Measurements from ENCODE around the gene UNC13B. TPM values are rescaled to one million over a fixed set of nuclear protein-coding genes. Genes with fewer than 3 reads are reported as not detected.
"Not testable (repeated sequence)": the region's sequence is repeated elsewhere in the genome, so short reads cannot be mapped to it uniquely, and the experiment has no call there.

Gene UNC13B
- total RNA-seq, 2 donors from 2014 or later, result 27.3 to 29.1 TPM

DNA sequence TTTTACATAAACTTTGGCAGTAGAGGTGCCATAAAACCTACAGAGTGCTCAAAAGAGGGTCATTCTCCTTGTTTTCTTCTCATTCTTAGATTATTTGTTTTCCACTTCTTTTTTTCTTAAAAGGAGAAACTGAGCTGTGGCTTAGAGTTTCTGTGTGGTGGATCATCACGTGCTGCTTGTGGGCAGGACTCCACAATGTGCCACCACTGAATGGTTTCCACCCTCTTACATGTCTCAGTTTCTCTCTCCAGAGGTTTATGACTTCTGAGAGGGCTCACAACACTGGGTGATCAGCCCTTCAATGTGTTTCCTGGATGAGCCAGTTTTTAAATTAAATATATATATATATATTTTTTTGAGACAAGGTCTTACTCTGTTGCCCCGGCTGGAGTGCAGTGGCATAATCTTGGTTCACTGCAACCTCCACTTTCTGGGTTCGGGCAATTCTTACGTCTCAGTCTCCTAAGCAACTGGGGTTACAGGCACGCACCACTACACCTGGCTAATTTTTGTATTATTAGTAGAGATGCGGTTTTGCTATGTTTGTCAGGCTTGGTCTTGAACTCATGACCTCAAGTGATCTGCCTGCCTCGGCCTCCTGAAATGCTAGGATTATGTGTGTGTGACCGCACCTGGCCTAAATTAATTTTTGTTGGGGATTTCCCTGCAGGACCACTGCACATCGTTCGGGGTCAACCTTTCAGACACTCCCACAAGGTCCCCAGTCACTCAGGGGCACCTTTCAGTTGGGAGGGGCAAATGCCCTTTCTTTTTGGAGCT lies 3.1 kb upstream of the UNC13B start:
- DNase-seq (ENCODE audit: low spot score), result no peak
- intact Hi-C loops (cut with DNase I), result no loop called here

DNA sequence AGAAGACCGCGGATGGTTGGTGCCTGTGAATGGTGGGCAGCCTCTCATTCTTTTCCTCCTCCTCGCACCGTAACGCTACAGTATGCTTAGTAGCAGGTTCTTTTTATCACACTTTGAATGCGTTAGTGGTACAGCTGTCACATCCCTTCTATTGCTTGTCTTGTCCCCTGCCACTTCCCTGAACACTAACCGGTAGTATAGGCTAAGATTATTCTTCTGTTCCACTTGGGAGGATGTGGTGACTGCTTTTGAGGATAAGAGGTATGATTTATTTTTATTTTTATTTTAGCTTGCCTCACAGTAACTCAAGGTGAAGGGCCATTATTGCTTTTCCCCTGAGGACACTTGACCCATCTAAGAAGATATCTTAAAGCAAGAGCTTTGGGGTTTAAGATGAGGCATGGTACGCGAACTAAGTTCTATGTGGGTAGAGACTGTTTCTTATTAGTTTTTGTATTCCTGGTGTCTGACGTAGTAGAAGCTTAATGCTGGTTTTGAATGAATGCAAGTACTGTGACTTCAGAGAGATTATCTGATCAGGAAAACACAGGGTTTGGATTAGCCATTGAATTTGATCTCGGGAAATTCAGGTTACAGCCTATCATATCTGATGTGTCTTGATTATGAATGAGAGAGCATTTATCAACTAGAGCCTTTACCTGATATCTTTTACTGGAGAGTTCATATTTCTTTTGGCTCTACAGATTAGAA lies 951 bp downstream of the UNC13B start:
- DNase-seq (ENCODE audit: low spot score), result no peak
- intact Hi-C loops (cut with DNase I), result no loop called here

GRCh38 chr9:35163413-35163812 lies 1.6 kb downstream of the UNC13B start:
- intact Hi-C loops (cut with DNase I), result no loop called here
- DNase-seq (ENCODE audit: low spot score), result no peak

- intact Hi-C loops (cut with DNase I), result no loop called here
- no peak for DNase-seq (ENCODE audit: low spot score)
Measured at GRCh38 chr9:35164711-35165110, 2.9 kb downstream of the UNC13B start.

DNA sequence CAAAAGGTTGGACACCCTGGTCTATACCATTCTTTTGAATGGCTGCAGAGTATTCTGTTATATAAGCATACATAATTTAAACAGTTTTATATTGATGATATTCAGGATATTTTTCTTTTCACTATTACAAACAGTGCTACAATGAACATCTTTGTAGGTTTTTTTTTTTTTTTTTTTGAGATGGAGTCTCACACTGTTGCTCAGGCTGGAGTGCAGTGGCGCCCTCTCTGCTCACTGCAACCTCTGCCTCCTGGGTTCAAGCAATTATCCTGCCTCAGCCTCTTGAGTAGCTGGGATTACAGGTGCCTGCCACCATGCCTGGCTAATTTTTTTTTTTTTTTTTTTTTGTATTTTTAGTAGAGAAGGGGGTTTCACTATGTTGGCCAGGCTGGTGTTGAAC lies 5.6 kb downstream of the UNC13B start:
- intact Hi-C loops (cut with DNase I); DNase-seq (ENCODE audit: low spot score): not testable (repeated sequence)

DNA sequence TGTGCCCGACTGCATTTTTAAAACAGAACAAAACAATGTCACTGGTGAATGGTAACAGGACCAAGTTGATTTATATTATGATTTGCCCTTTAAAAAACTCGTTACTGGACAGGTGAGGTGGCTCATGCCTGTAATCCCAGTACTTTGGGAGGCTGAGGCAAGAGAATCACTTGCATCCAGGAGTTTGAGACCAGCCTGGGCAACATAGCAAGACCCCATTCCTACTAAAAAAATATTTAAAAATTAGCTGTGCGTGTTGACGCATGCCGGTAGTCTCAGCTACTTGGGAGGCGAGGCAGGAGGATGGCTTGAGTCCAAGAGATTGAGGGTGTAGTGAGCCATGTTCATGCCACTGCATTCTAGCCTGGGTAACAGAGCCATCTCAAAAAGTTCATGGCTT lies 7.2 kb downstream of the UNC13B start:
- no peak for DNase-seq (ENCODE audit: low spot score)
- intact Hi-C loops (cut with DNase I), result no loop called here

DNA sequence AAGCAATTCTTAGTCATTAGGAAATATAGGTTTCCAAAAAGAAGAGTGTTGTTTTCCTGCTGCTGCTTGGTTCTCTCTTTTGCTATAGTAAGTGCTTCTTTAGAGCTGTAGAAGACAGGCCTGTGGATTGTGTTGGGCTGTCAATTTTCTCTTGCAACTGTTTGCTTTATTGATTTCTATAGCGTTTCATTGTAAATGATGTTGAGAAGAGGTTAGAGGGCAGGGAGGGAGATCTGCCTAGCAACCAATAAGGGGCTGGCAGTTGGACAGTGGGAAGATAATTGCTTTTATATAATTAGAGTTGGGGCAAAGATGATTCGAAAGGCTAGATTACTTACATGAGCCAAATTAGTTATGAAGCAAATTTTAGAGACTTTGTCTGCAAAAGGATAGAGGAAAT lies 11.1 kb downstream of the UNC13B start:
- intact Hi-C loops (cut with DNase I), result loop anchor here in 1 of 2 donors (10.0 kb wide), 1 partner anchor 52 kb away; no protein-coding TSS in a partner anchor

DNA sequence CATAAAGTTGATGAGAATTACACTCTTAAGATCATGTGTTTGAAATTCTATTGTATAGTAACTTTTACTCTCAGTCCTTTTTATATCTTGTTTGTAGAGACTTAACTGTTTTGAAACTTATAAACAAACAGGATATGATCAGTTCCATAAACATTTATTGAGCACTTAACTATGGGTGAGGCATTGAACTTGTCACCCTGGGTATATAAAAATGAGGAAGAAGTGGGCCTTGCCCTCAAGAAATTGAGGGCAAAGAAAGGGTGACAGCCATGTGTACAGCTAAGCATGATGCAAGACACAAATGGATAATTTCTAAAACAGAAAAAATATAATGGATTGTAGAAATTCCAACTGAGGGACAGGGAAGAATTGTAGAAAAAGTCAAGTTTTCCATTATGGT lies 15.7 kb downstream of the UNC13B start:
- intact Hi-C loops (cut with DNase I), result loop anchor here in 1 of 2 donors (10.0 kb wide), 1 partner anchor 47 kb away; no protein-coding TSS in a partner anchor

More for the DNA sequence above, 11.1 kb downstream of the UNC13B start:
- no peak for DNase-seq (ENCODE audit: low spot score)

GRCh38 chr9:35179347-35180280 lies 17.8 kb downstream of the UNC13B start:
- DNase-seq (ENCODE audit: low spot score), result no peak
- intact Hi-C loops (cut with DNase I), result loop anchor here in 1 of 2 donors (10.0 kb wide), 1 partner anchor 45 kb away; no protein-coding TSS in a partner anchor

More for the DNA sequence above, 15.7 kb downstream of the UNC13B start:
- DNase-seq (ENCODE audit: low spot score), result no peak

- no peak for DNase-seq (ENCODE audit: low spot score)
- intact Hi-C loops (cut with DNase I), result no loop called here
Measured at GRCh38 chr9:35180801-35181200, 19.0 kb downstream of the UNC13B start.

- DNase-seq (ENCODE audit: low spot score); intact Hi-C loops (cut with DNase I): not testable (repeated sequence)
Measured at GRCh38 chr9:35182401-35182800, 20.6 kb downstream of the UNC13B start.

DNA sequence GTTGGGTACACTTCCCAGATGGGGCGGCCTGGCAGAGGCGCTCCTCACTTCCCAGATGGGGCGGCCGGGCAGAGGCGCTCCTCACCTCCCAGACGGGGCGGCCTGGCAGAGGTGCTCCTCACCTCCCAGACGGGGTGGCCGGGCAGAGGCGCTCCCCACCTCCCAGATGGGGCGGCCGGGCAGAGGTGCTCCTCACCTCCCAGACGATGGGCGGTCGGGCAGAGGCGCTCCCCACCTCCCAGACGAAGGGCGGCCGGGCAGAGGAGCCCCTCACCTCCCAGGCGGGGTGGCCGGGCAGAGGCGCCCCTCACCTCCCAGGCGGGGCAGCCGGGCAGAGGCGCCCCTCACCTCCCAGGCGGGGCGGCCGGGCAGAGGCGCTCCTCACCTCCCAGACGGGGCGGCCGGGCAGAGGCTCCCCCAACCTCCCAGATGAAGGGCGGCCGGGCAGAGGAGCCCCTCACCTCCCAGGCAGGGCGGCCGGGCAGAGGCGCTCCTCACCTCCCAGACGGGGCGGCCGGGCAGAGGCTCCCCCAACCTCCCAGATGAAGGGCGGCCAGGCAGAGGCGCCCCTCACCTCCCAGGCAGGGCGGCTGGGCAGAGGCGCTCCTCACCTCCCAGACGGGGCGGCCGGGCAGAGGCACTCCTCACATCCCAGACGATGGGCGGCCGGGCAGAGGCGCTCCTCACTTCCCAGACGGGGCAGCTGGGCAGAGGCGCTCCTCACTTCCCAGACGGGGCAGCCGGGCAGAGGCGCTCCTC lies 21.4 kb downstream of the UNC13B start:
- intact Hi-C loops (cut with DNase I), result not testable (repeated sequence)

DNA sequence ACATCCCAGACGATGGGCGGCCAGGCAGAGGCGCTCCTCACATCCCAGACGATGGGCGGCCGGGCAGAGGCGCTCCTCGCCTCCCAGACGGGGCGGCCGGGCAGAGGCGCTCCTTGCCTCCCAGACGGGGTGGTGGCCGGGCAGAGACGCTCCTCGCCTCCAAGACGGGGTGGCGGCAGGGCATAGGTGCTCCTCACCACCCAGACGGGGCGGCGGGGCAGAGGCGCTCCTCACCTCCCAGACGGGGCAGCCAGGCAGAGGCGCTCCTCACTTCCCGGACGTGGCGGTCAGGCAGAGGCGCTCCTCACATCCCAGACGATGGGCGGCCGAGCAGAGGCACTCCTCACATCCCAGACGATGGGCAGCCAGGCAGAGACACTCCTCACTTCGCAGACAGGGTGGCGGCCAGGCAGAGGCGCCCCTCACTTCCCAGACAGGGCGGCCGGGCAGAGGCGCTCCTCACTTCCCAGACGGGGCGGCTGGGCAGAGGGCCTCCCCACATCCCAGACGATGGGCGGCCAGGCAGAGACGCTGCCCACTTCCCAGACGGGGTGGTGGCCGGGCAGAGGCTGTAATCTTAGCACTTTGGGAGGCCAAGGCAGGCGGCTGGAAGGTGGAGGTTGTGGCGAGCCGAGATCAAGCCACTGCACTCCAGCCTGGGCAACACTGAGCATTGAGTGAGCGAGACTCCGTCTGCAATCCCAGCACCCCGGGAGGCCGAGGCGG lies 22.1 kb downstream of the UNC13B start:
- intact Hi-C loops (cut with DNase I); DNase-seq (ENCODE audit: low spot score): not testable (repeated sequence)

More for the DNA sequence above, 21.4 kb downstream of the UNC13B start:
- not testable (repeated sequence) for DNase-seq (ENCODE audit: low spot score)

GRCh38 chr9:35186524-35186923 lies 24.7 kb downstream of the UNC13B start:
- DNase-seq (ENCODE audit: low spot score), result no peak
- intact Hi-C loops (cut with DNase I), result no loop called here

- intact Hi-C loops (cut with DNase I), result no loop called here
- DNase-seq (ENCODE audit: low spot score), result no peak
Measured at GRCh38 chr9:35190203-35190602, 28.4 kb downstream of the UNC13B start.

DNA sequence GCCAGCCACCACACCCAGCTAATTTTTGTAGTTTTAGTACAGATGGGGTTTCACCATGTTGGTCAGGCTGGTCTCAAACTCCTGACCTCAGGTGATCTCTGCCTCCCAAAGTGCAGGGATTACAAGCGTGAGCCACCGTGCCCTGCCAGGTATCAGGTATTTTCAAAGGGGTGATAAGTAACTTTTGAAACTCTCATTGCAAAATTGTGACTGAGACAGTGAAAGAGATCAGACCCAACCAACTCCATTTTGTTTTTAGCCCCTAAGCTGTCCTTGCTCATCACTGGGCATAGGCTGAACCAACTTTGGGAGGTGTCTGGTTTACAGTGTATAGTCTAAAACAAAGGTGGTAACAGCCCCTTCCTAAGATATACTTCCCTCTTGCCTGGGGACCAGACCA lies 29.3 kb downstream of the UNC13B start:
- intact Hi-C loops (cut with DNase I), result no loop called here
- no peak for DNase-seq (ENCODE audit: low spot score)

- intact Hi-C loops (cut with DNase I), result no loop called here
- DNase-seq (ENCODE audit: low spot score), result no peak
Measured at GRCh38 chr9:35193762-35194161, 32.0 kb downstream of the UNC13B start.

DNA sequence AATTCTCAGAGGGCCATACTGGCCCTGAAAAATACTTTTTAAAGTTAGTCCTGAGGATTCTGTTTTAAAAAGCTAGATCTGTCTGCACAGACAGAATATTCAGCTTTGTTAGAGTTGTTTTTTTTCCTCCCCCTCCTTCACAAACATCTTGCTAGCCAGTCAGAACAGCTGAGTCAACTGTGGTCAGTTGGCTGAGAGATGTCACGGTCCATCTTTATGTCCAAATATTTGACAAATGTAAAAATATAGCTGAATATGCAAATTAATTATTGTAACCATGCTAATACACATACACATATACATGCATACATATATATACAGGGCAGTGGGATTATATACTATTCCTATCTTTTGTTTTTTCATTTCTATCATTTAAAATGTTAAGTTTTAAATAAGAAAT lies 33.9 kb downstream of the UNC13B start:
- DNase-seq (ENCODE audit: low spot score), result no peak
- intact Hi-C loops (cut with DNase I), result no loop called here

Data from posterior vena cava (tissue), 2 donors.